ENCODE data around the gene ESRRB.

DNA sequence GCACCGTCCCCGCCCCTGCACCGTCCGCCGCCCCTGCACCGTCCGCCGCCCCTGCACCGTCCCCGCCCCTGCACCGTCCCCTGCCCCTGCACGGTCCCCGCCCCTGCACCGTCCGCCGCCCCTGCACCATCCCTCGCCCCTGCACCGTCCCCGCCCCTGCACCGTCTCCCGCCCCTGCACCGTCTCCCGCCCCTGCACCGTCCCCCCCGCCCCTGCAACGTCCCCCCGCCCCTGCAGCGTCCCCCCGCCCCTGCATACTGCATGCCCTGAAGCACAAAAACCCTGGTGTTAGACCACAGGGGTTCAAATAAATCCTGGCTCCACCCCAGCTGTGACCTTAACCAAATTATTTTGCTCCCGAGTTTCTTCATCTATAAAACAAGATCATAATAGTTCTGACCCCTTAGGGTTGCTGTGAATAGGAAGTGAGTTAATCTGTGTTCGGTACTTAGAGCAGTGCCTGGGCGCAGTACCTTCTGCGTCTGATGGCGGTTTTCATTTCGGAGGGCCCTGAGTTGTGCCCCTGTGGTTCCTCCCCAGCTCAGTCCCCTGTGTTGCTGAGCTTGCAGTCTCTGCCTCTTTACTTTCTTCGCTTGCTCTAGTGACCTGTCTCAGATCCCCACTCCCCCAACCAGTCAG, 38.1 kb downstream of the ESRRB start:
- TF ChIP-seq, protein P1, sequence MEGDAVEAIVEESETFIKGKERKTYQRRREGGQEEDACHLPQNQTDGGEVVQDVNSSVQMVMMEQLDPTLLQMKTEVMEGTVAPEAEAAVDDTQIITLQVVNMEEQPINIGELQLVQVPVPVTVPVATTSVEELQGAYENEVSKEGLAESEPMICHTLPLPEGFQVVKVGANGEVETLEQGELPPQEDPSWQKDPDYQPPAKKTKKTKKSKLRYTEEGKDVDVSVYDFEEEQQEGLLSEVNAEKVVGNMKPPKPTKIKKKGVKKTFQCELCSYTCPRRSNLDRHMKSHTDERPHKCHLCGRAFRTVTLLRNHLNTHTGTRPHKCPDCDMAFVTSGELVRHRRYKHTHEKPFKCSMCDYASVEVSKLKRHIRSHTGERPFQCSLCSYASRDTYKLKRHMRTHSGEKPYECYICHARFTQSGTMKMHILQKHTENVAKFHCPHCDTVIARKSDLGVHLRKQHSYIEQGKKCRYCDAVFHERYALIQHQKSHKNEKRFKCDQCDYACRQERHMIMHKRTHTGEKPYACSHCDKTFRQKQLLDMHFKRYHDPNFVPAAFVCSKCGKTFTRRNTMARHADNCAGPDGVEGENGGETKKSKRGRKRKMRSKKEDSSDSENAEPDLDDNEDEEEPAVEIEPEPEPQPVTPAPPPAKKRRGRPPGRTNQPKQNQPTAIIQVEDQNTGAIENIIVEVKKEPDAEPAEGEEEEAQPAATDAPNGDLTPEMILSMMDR (IDR thresholded peaks at IDR 0.05; ENCODE audit: low read length): no peak
- no peak for TF ChIP-seq EZH2 (IDR thresholded peaks at IDR 0.05; ENCODE audit: borderline replicate concordance, low read length)

All from OCI-LY1 (cell line).